Germinal center (tissue), 1 donor: ENCODE measurements around the gene ITCH.
A peak's percentile ranks its signal among the peaks of the same experiment; 100 is the strongest.

Experiments used
- DNase-seq: peaks from one replicate; pipeline ENCODE4 v3.0.0; 2012; ENCODE audit warnings: mixed read lengths, low spot score

The ITCH gene

GRCh38 chr20:34532756-34533155 lies 169.7 kb downstream of the ITCH start:
- DNase-seq: no peak

- no peak for DNase-seq
Observed at GRCh38 chr20:34534391-34535165, 171.5 kb downstream of the ITCH start.

DNA sequence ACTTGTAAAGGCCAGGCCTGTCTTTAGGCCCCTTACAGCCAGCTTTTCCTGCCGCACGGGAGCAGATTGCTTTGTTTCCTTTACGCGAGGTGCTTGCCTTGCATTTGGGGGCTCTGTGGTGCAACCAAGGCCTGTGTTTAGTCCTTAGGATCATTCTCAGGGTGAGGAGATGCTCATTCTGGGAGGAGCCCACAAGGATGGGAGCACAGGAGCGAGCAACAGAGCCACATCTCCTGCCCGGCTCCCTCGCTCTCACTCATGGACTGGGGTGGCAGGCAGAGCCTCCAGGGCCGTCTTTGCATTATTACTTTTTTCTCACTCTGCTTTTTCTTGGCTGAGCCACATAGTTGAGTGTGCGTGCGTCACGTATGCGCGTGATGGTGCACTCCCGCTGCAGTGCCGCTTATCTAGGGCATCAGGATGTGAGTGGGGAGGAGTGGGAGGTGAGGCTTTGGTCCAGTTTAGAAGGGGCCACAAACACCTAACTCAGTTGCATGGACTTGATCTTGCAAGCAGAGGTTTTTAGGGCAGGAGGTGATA lies 172.3 kb downstream of the ITCH start:
- DNase-seq: no peak

- DNase-seq: no peak
Observed at GRCh38 chr20:34535857-34536256, 172.8 kb downstream of the ITCH start.

GRCh38 chr20:34536798-34537394 lies 173.8 kb downstream of the ITCH start:
- no peak for DNase-seq

DNA sequence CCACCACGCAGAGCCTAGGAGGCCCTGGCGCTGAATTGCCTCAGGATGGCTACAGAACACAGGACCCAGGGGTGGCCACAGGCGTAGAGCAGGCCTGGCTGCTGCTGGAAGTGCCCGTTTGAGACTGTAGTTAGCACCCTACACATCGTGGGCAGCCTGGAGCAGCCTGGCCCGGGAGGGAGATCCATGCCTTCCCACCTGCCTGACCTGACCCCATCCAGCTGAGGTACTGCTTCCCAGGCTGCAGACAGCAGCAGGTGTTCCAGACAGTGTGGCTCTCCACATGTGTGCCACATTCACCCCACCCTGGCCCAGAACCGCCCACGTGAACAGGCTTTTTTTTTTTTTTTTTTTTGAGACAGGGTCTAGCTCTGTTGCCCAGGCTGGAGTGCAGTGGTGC lies 174.6 kb downstream of the ITCH start:
- DNase-seq: no peak

DNA sequence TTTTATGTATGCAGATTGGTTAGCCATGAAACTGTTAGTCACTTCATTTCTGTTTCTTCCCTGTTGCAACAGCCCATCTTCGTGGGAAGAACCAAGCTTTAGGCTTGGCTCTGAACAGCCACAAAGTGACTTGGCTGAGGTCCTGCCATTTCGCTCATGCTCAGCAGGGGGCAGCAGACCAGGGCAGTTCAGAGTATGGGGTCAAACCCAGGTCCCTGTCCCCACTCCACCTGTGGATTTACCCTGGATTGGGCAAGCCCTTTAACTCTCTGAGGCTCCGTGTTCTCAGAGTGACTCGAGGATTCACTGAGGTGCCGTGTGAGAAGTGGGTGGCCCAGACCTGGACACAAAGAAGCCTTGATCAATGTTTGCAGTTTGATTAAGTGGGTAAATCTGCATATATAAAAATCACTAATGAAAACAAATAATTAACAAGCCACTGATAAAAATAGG lies 175.6 kb downstream of the ITCH start:
- peak; percentile 66 for DNase-seq

- DNase-seq: no peak
Observed at GRCh38 chr20:34539756-34540155, 176.7 kb downstream of the ITCH start.

- DNase-seq: no peak
Observed at GRCh38 chr20:34540596-34541263, 177.7 kb downstream of the ITCH start.

GRCh38 chr20:34541264-34541901 lies 178.3 kb downstream of the ITCH start:
- DNase-seq: no peak

- DNase-seq: no peak
Observed at GRCh38 chr20:34541917-34542316, 178.8 kb downstream of the ITCH start.

DNA sequence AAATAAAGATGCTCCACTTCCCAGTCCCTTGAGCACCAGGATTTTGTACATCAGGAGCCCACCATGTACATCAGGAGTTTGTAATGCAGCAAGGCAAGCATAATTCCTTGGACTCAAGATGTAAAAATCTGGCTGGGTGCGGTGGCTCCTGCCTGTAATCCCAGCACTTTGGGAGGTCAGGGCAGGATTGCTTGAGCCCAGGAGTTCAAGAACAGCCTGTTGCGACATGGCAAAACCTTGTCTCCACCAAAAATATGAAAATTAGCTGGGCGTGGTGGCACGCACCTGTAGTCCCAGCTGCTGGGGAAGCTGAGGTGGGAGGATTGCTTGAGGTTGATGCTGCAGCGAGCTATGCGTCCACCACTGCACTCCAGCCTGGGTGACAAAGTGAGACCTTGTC lies 179.4 kb downstream of the ITCH start:
- no peak for DNase-seq

GRCh38 chr20:34543463-34544056 lies 180.5 kb downstream of the ITCH start:
- no peak for DNase-seq

DNA sequence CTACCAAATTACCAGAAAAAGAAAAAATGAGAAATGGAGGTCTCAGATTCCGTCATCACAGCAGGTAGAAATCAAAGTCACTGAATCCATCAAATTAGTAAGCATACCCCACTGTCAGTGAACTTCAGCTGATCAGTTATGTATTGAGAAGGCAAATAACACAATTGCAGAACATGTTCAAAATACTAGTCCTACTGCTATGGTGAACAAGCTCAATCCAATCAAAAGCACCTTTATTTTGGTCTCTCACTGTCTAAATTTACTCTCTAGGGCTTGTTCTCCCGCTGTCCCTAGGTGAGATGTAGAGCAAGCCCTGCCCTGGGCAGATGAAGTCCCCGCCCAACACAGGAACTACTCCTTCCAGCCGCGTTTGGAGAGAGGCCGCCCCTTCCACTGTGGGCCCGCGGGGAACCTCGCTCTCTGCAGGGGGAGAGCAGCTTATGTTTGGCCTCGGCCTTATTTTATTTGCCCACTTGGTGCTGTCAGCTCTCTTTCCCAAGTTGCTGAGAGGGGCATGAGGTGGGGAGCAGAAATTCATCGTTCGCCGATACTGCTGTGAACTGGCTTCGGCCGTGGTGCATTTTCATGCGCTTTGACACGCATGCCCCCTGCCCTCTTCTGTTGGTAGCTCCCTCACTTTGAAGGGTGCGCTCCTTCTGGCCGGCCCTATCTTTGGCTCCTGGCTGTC lies 181.2 kb downstream of the ITCH start:
- no peak for DNase-seq

DNA sequence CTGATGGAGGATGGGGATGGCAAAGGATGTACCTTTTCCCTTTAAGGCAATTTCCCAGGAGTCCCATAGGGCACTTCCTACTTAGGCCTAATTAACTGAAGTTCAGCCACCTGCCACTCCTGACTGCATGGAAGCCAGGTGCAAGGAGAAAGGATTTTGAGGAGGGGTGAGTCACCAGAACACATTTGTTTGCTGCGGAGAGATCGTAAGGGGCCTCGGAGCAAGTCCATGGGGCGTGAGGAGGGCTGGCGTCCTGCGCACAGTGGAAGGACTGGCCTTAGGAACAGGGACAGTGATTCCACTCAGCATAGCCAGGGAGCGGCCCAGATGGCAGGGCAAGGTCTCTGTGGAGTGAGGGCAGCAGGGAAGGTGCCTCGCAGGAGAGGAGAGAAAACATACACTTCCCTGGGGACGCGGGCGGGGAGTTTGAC lies 183.7 kb downstream of the ITCH start:
- DNase-seq: no peak

GRCh38 chr20:34547844-34548613 lies 185.0 kb downstream of the ITCH start:
- no peak for DNase-seq

DNA sequence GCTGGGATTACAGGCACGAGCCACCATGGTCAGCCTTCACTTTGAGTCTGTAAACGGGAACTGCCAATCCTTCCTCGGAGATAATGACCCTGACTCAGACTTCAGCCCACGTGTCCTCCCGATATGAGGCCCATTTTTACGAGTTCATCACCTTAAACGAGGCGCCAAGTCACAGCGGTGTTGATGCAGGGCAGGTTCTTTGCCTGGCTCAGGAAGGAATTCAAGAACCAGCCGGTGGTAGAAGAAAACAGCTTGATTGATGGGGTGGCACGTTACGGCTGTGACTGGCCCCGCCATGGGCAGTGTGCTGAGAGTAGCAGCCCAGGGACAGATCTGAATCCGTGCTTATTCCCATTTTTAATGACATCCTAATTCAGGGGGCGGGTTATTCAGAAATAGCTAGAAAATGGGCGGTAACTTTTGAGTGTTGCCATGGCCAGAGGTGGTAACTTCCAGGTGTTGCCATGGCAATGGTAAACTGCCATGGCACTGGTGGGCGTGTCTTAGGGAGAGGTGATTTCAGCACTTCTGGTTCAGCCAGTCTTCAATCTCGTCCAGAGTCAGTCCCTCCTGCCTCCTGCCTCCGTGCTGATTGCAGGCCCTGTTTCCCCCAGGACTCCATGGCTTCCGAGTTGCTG lies 186.3 kb downstream of the ITCH start:
- no peak for DNase-seq

DNA sequence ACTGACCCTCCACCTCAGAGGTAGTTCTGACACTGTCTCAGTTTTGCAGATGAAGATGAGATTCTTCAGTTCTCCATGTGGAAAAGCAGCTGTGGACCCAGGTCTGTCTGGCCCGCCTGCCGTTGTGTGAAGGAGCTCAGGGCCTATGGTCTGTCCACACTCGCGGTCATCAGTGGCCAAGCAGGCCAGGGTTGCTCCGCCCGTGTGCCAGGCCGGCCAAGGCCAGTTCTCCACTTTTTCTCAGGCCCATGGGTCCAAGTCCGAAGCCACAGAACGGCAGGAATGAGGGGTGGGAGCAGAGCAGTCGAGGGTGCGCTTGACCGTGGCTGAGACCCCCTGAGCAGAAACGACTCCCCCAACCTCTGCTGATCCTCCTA lies 186.8 kb downstream of the ITCH start:
- no peak for DNase-seq

GRCh38 chr20:34552569-34552968 lies 189.5 kb downstream of the ITCH start:
- DNase-seq: no peak

- no peak for DNase-seq
Observed at GRCh38 chr20:34553366-34553867, 190.3 kb downstream of the ITCH start.
